Frontal cortex (tissue), 1 donor: ENCODE measurements around the gene LANCL2. TPM values are rescaled to one million over a fixed set of nuclear protein-coding genes. Genes with fewer than 3 reads are reported as not detected.

Experiments
- total RNA-seq: library from RNA; depleted of rRNA; stranded (reverse); fragments of >200 nt; gene quantifications from one replicate; pipeline ENCODE4 v1.2.3, GENCODE V29; 2014

Gene LANCL2
- total RNA-seq, 1 donor from 2014 or later = 35.1 TPM

Other genes starting within 250 kb of the LANCL2 start
- gene VOPP1, start 207.2 kb downstream of the LANCL2 start, total RNA-seq = 83.6 TPM